Measurements from ENCODE around the gene UPK2. TPM values are rescaled to one million over a fixed set of nuclear protein-coding genes. Genes with fewer than 3 reads are reported as not detected.
A peak's percentile ranks its signal among the peaks of the same experiment; 100 is the strongest.

The UPK2 gene
- total and polyA plus RNA-seq, 2 of the 13 experiments (the other 11 are each of a cell fraction or from before 2014, with no cell fraction given) = not detected

GRCh38 chr11:118924591-118925585 is 31.2 kb upstream of the UPK2 start (continued):
- TF ChIP-seq ZNF10 (CRISPR knock-in tag; IDR thresholded peaks at IDR 0.05; ENCODE audit: borderline replicate concordance, low read depth) = no peak
- TF ChIP-seq, protein P1, sequence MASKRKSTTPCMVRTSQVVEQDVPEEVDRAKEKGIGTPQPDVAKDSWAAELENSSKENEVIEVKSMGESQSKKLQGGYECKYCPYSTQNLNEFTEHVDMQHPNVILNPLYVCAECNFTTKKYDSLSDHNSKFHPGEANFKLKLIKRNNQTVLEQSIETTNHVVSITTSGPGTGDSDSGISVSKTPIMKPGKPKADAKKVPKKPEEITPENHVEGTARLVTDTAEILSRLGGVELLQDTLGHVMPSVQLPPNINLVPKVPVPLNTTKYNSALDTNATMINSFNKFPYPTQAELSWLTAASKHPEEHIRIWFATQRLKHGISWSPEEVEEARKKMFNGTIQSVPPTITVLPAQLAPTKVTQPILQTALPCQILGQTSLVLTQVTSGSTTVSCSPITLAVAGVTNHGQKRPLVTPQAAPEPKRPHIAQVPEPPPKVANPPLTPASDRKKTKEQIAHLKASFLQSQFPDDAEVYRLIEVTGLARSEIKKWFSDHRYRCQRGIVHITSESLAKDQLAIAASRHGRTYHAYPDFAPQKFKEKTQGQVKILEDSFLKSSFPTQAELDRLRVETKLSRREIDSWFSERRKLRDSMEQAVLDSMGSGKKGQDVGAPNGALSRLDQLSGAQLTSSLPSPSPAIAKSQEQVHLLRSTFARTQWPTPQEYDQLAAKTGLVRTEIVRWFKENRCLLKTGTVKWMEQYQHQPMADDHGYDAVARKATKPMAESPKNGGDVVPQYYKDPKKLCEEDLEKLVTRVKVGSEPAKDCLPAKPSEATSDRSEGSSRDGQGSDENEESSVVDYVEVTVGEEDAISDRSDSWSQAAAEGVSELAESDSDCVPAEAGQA (IDR thresholded peaks at IDR 0.05; ENCODE audit: low read depth) = no peak
- TF ChIP-seq, protein P1 (CRISPR knock-in tag; IDR thresholded peaks at IDR 0.05; ENCODE audit: borderline replicate concordance) = no peak
- TF ChIP-seq SIN3A (IDR thresholded peaks at IDR 0.05; ENCODE audit: borderline replicate concordance, low read depth, low read length) = peak; percentile 90; the same call in 1 of the 2 replicates
- no peak for TF ChIP-seq NR2F1 (CRISPR knock-in tag; IDR thresholded peaks at IDR 0.05)
- TF ChIP-seq ATF7-NPFF (CRISPR knock-in tag; IDR thresholded peaks at IDR 0.05; ENCODE audit: low read depth) = no peak
- peak; percentile 52; the same call in 1 of the 2 replicates for TF ChIP-seq ZNF225 (CRISPR knock-in tag; IDR thresholded peaks at IDR 0.05)
- no peak for TF ChIP-seq MTF1 (CRISPR knock-in tag; IDR thresholded peaks at IDR 0.05)
- TF ChIP-seq NFIC (IDR thresholded peaks at IDR 0.05; ENCODE audit: low read length) = no peak
- TF ChIP-seq ZNF335 (CRISPR knock-in tag; IDR thresholded peaks at IDR 0.05) = no peak
- no peak for TF ChIP-seq CEBPG (CRISPR knock-in tag; IDR thresholded peaks at IDR 0.05)
- no peak for TF ChIP-seq KLF6 (CRISPR knock-in tag; IDR thresholded peaks at IDR 0.05)
- no peak for TF ChIP-seq BRD4 (CRISPR knock-in tag; IDR thresholded peaks at IDR 0.05)
- TF ChIP-seq, protein P2, sequence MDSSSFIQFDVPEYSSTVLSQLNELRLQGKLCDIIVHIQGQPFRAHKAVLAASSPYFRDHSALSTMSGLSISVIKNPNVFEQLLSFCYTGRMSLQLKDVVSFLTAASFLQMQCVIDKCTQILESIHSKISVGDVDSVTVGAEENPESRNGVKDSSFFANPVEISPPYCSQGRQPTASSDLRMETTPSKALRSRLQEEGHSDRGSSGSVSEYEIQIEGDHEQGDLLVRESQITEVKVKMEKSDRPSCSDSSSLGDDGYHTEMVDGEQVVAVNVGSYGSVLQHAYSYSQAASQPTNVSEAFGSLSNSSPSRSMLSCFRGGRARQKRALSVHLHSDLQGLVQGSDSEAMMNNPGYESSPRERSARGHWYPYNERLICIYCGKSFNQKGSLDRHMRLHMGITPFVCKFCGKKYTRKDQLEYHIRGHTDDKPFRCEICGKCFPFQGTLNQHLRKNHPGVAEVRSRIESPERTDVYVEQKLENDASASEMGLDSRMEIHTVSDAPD (CRISPR knock-in tag; IDR thresholded peaks at IDR 0.05) = no peak
- TF ChIP-seq NFE2L2 (IDR thresholded peaks at IDR 0.05; ENCODE audit: low read length) = no peak
- TF ChIP-seq, protein P3, sequence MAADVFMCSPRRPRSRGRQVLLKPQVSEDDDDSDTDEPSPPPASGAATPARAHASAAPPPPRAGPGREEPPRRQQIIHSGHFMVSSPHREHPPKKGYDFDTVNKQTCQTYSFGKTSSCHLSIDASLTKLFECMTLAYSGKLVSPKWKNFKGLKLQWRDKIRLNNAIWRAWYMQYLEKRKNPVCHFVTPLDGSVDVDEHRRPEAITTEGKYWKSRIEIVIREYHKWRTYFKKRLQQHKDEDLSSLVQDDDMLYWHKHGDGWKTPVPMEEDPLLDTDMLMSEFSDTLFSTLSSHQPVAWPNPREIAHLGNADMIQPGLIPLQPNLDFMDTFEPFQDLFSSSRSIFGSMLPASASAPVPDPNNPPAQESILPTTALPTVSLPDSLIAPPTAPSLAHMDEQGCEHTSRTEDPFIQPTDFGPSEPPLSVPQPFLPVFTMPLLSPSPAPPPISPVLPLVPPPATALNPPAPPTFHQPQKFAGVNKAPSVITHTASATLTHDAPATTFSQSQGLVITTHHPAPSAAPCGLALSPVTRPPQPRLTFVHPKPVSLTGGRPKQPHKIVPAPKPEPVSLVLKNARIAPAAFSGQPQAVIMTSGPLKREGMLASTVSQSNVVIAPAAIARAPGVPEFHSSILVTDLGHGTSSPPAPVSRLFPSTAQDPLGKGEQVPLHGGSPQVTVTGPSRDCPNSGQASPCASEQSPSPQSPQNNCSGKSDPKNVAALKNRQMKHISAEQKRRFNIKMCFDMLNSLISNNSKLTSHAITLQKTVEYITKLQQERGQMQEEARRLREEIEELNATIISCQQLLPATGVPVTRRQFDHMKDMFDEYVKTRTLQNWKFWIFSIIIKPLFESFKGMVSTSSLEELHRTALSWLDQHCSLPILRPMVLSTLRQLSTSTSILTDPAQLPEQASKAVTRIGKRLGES (CRISPR knock-in tag; IDR thresholded peaks at IDR 0.05; ENCODE audit: borderline replicate concordance) = no peak
- no peak for TF ChIP-seq ZBTB14 (CRISPR knock-in tag; IDR thresholded peaks at IDR 0.05)
- TF ChIP-seq SAFB2 (CRISPR knock-in tag; IDR thresholded peaks at IDR 0.05; ENCODE audit: borderline replicate concordance, low read depth) = no peak

Data from HepG2 (cell line).